Thyroid gland (tissue), 4 donors: ENCODE data around the gene MAP7.

Source experiments
- CTCF ChIP-seq, 6 experiments: fragments of 200-600 bp in 3 of 6; fragments of 450-650 bp in 3 of 6; sonication (generic) in 3 of 6; IDR thresholded peaks; one replicate each; pipeline ENCODE4 v1.5.1; 2016 to 2019; ENCODE audit warnings: antibody characterized with exemption in 6 of 6, mild to moderate bottlenecking in 2 of 6, inconsistent platforms in 1 of 6, moderate library complexity in 1 of 6
- POLR2A ChIP-seq, 2 donors: fragments of 450-650 bp; IDR thresholded peaks; one replicate each; pipeline ENCODE4 v1.6.1; 2017; ENCODE audit warnings: antibody characterized with exemption in 2 of 2, mild to moderate bottlenecking in 2 of 2, moderate library complexity in 1 of 2

GRCh38 chr6:136396908-136397307 is 153.3 kb downstream of the MAP7 start:
- TF ChIP-seq CTCF (IDR thresholded peaks at IDR 0.05) (no peak), POLR2A (IDR thresholded peaks at IDR 0.05) (no peak)
